B cell (primary cell): Measurements from ENCODE around the gene SEC22B. TPM values are rescaled to one million over a fixed set of nuclear protein-coding genes. Genes with fewer than 3 reads are reported as not detected.
"Not testable (repeated sequence)": the region's sequence is repeated elsewhere in the genome, so short reads cannot be mapped to it uniquely, and the experiment has no call there.

Experiments
- ATAC-seq: fragments of 200-7000 bp; cut with Tn5 transposase; one replicate; pipeline ENCODE4 v1.10.0; 2021; ENCODE audit warnings: low read depth, mild to moderate bottlenecking, moderate number of reproducible peaks, moderate library complexity
- CTCF ChIA-PET: fragments of 350-600 bp; sonication (Branson Sonifier 250); formaldehyde crosslinking; loops from one replicate; lab custom pipeline; 2021; ENCODE audit warnings: antibody characterized with exemption, inconsistent platforms; lab: Charles Lee
- POLR2A ChIA-PET: fragments of 350-600 bp; sonication (Branson Sonifier 250); formaldehyde crosslinking; loops from one replicate; lab custom pipeline; 2021; ENCODE audit warnings: antibody characterized with exemption; lab: Charles Lee
- DNase-seq: peaks from one replicate; pipeline ENCODE4 v3.0.0; 2013
- H2AFZ ChIP-seq: 2 replicates; pipeline ENCODE4 v1.6.1; 2012; ENCODE audit warnings: mild to moderate bottlenecking, low read depth, low read length; ENCODE audit not compliant: insufficient read depth, poor library complexity, severe bottlenecking
- H3K27ac ChIP-seq, 2 donors: 1 replicate in 1 of 2; 2 replicates in 1 of 2; pipeline ENCODE4 v1.5.1; 2012 to 2013; ENCODE audit warnings: low read length in 2 of 2, mild to moderate bottlenecking in 2 of 2, moderate library complexity in 1 of 2
- H3K27me3 ChIP-seq, 4 experiments: fragments of 200-600 bp in 1 of 4; sonication (generic) in 1 of 4; replicated peaks in 1 of 4; 1 replicate in 2 of 4; 2 replicates in 2 of 4; pipeline versions ENCODE4 v1.6.1 to v1.7.0; 2013 to 2016; ENCODE audit warnings: low read length in 3 of 4, mild to moderate bottlenecking in 2 of 4, mixed read lengths in 1 of 4, moderate library complexity in 1 of 4; ENCODE audit not compliant: insufficient read depth in 4 of 4, control insufficient read depth in 3 of 4; ENCODE audit errors: control extremely low read depth in 1 of 4
- H3K36me3 ChIP-seq, 2 experiments: replicated peaks in 1 of 2; 1 replicate in 1 of 2; 2 replicates in 1 of 2; pipeline versions ENCODE4 v1.6.1 to v1.7.1; 2013; ENCODE audit warnings: low read length in 1 of 2; ENCODE audit not compliant: insufficient read depth in 2 of 2, control insufficient read depth in 1 of 2; ENCODE audit errors: control extremely low read depth in 1 of 2, extremely low read depth in 1 of 2
- H3K4me1 ChIP-seq, 2 donors: fragments of 200-600 bp in 1 of 2; sonication (generic) in 1 of 2; 1 replicate in 1 of 2; 2 replicates in 1 of 2; pipeline versions ENCODE4 v1.5.1 to v1.6.1; 2013 to 2017; ENCODE audit warnings: low read length in 2 of 2; ENCODE audit not compliant: control insufficient read depth in 2 of 2, insufficient read depth in 2 of 2
- H3K4me2 ChIP-seq: replicated peaks from 2 replicates; pipeline ENCODE3; 2012; ENCODE audit warnings: mild to moderate bottlenecking, low read depth, low read length; ENCODE audit not compliant: poor library complexity, severe bottlenecking
- H3K4me3 ChIP-seq, 5 experiments: fragments of 200-600 bp in 1 of 5; sonication (generic) in 1 of 5; 1 replicate in 3 of 5; 2 replicates in 2 of 5; pipeline versions ENCODE4 v1.5.1 to v1.7.0; 2011 to 2016; ENCODE audit warnings: low read length in 4 of 5, mild to moderate bottlenecking in 4 of 5, low read depth in 2 of 5, control low read depth in 1 of 5, moderate library complexity in 1 of 5; ENCODE audit not compliant: insufficient read depth in 1 of 5; ENCODE audit errors: control extremely low read depth in 1 of 5, extremely low read depth in 1 of 5
- H3K79me2 ChIP-seq: fragments of 200-600 bp; sonication (generic); one replicate; pipeline ENCODE4 v1.6.0; 2016; ENCODE audit warnings: low read length; ENCODE audit not compliant: control insufficient read depth, insufficient read depth
- H3K9ac ChIP-seq: fragments of 200-600 bp; sonication (generic); 2 replicates; pipeline ENCODE4 v1.6.1; 2017; ENCODE audit warnings: mild to moderate bottlenecking, low read length, moderate library complexity
- H3K9me3 ChIP-seq, 3 donors: one replicate each; pipeline versions ENCODE4 v1.6.1 to v1.7.1; 2013; ENCODE audit warnings: low read length in 2 of 3; ENCODE audit not compliant: control insufficient read depth in 2 of 3, insufficient read depth in 1 of 3; ENCODE audit errors: control extremely low read depth in 1 of 3
- H4K20me1 ChIP-seq: 2 replicates; pipeline ENCODE4 v1.6.0; 2012; ENCODE audit warnings: mild to moderate bottlenecking, low read length; ENCODE audit not compliant: insufficient read depth, control insufficient read depth, poor library complexity, severe bottlenecking
- H3K27ac Mint-ChIP-seq: one replicate; pipeline ENCODE4 v1.8.0; 2021; ENCODE audit warnings: mixed read lengths
- H3K27me3 Mint-ChIP-seq: one replicate; pipeline ENCODE4 v1.8.0; 2021; ENCODE audit warnings: mixed read lengths
- H3K4me1 Mint-ChIP-seq: one replicate; pipeline ENCODE4 v1.8.0; 2021; ENCODE audit warnings: mixed read lengths
- H3K4me3 Mint-ChIP-seq: one replicate; pipeline ENCODE4 v1.8.0; 2021; ENCODE audit warnings: mixed read lengths
- H3K9me3 Mint-ChIP-seq: one replicate; pipeline ENCODE4 v1.8.0; 2022; ENCODE audit warnings: mixed read lengths; ENCODE audit not compliant: insufficient read depth
- WGBS: methylation state at CpG from one replicate; pipeline ENCODE4 v1.1.5; 2013; ENCODE audit warnings: missing lambda C conversion rate; ENCODE audit not compliant: insufficient coverage; 5-methylcytosine and 5-hydroxymethylcytosine counted together
- intact Hi-C: fragments of 100-400 bp; cut with micrococcal nuclease; formaldehyde crosslinking; loops from one replicate; pipeline ENCODE4 v1.10.0; 2022
- polyA plus RNA-seq: library from polyadenylated mRNA; depleted of rRNA; stranded (reverse); fragments of >200 nt; gene quantifications from 2 replicates; pipeline ENCODE4 v1.2.3, GENCODE V29; 2012
- total RNA-seq, 2 donors: library from RNA; stranded (reverse); fragments of 120-200 nt in 1 of 2; gene quantifications; 1 replicate in 1 of 2; 2 replicates in 1 of 2; pipeline versions ENCODE4 v1.2.3 to v1.2.4, GENCODE V29; 2013 to 2022

The SEC22B gene
- total and polyA plus RNA-seq, 2 donors (not counting 1 experiment from before 2014, with no cell fraction given) = 6.5 to 33.0 TPM

GRCh38 chr1:120213606-120214005 is 37.3 kb upstream of the SEC22B start:
- DNase-seq, H3K4me3 ChIP-seq, H3K79me2 ChIP-seq, H3K36me3 ChIP-seq, H3K4me1 Mint-ChIP-seq, intact Hi-C loops, H3K4me3 Mint-ChIP-seq, H2AFZ ChIP-seq, H3K4me1 ChIP-seq, H3K4me2 ChIP-seq, H3K9me3 Mint-ChIP-seq, H4K20me1 ChIP-seq, POLR2A ChIA-PET, CTCF ChIA-PET, H3K27ac Mint-ChIP-seq, H3K27me3 ChIP-seq, H3K27me3 Mint-ChIP-seq, H3K27ac ChIP-seq, H3K9me3 ChIP-seq, H3K9ac ChIP-seq: not testable (repeated sequence)
- peak; percentile 76 for ATAC-seq
- WGBS = no CpG with 5 or more reads among the region's 2 CpGs

- CTCF ChIA-PET = not testable (repeated sequence)
Observed at GRCh38 chr1:120210754-120211153, 34.4 kb upstream of the SEC22B start.

DNA sequence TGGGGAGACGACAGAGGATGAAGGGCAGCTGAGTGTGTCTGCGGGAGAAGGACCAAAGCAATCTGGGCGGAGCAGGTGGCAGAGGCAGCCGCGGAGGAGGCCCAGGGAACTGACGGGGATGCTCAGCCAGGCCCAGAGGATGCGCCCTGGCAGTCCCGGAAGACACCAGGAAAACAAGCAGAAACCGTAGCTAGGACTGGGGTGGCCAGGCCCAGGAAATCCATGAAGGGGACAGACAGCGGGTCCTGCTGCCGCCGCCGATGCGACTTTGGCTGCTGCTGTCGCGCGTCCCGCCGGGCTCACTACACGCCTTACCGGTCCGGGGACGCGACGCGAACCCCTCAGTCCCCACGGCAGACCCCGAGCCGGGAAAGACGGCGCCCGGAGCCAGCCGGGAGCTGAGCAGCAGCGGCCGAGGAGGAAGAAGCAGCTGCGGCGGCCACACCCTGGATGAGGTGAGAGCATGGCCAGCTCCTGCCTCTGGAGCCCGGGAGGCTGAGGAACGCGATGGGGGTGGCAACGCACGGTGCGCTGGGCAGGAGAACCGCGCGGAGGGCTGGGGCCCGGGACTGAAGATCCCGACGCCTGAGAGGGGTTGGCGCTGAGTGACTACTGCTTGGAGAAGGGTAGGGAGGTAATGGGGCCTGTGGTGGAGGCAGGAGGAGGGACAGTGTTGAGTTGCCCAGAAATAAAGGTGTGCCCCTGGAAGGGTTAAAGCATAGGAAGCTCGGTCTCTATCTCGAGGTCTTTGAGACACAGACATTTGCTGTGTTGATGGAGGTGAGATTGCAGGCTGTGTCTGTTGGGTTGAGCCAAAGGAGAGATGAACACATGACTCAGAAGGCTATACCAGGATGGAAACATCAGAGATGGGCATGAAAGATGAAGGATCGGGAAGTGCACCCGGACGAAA is 20.8 kb upstream of the SEC22B start:
- H3K4me1 ChIP-seq, CTCF ChIA-PET, H3K36me3 ChIP-seq, H3K27me3 ChIP-seq, H3K79me2 ChIP-seq, ATAC-seq, H3K4me1 Mint-ChIP-seq, H2AFZ ChIP-seq, H3K27me3 Mint-ChIP-seq, H3K9ac ChIP-seq, H3K4me3 ChIP-seq, H3K4me2 ChIP-seq, H4K20me1 ChIP-seq, H3K9me3 Mint-ChIP-seq, H3K27ac Mint-ChIP-seq, H3K9me3 ChIP-seq, H3K27ac ChIP-seq, POLR2A ChIA-PET, intact Hi-C loops: not testable (repeated sequence)
- peak; percentile 1 for DNase-seq
- WGBS = 9% methylated on average over 19 of the region's 55 CpGs
- H3K4me3 Mint-ChIP-seq = peak overlapping the region; percentile 49

More at GRCh38 chr1:120210754-120211153, 34.4 kb upstream of the SEC22B start:
- H3K79me2 ChIP-seq, H3K9ac ChIP-seq, H3K4me3 Mint-ChIP-seq, H4K20me1 ChIP-seq, intact Hi-C loops, H3K36me3 ChIP-seq, H3K4me2 ChIP-seq, ATAC-seq, H3K4me3 ChIP-seq, H3K4me1 ChIP-seq, H3K27me3 ChIP-seq, H3K27ac Mint-ChIP-seq, DNase-seq, H3K9me3 Mint-ChIP-seq, H3K27me3 Mint-ChIP-seq, H3K27ac ChIP-seq, H3K9me3 ChIP-seq, POLR2A ChIA-PET, H3K4me1 Mint-ChIP-seq, H2AFZ ChIP-seq: not testable (repeated sequence)
- WGBS = no CpG with 5 or more reads among the region's 6 CpGs

DNA sequence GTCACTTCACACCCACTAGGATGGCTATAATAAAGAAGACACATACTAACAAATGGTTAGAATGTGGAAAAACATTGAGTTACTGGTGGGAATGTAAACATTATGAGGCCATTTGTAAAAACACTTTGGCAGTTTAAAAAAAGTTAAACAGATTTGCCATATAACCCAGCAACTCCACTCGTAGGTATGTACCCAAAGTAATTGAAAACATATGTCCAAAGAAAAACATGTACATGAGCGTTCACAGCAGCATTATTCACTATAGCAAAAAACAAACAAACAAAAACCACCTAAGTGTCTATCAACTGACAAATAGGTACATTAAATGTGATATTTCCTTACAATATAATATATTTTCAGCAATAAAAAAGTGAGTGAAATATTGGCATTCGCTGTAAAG is 12.3 kb upstream of the SEC22B start:
- H3K9ac ChIP-seq, H3K4me1 ChIP-seq, H3K27me3 Mint-ChIP-seq, H3K4me3 ChIP-seq, H3K79me2 ChIP-seq, DNase-seq, H3K9me3 ChIP-seq, H3K4me1 Mint-ChIP-seq, H3K27me3 ChIP-seq, H3K4me2 ChIP-seq, ATAC-seq, CTCF ChIA-PET, H3K36me3 ChIP-seq, intact Hi-C loops, H3K4me3 Mint-ChIP-seq, H3K27ac ChIP-seq, POLR2A ChIA-PET, H3K27ac Mint-ChIP-seq, H4K20me1 ChIP-seq, H2AFZ ChIP-seq, H3K9me3 Mint-ChIP-seq: not testable (repeated sequence)
- no CpG with 5 or more reads among the region's 3 CpGs for WGBS
